OCI-LY3 (cell line): ENCODE results near the gene PKP3.

Experiments
- H2AFZ ChIP-seq: fragments of 200-600, 300-600 bp; shearing (Covaris generic); 2 replicates; pipeline ENCODE4 v1.6.0; 2014; ENCODE audit warnings: antibody characterized with exemption, low read depth, low read length
- H3K27ac ChIP-seq: fragments of 200-600, 300-600 bp; sonication (generic); 2 replicates; pipeline ENCODE4 v1.5.1; 2014; ENCODE audit warnings: mild to moderate bottlenecking, low read length, moderate library complexity, mixed read lengths
- H3K27me3 ChIP-seq: fragments of 200-600, 300-600 bp; sonication (generic); 2 replicates; pipeline ENCODE4 v1.6.1; 2014; ENCODE audit warnings: low read depth, low read length, mixed read lengths
- H3K36me3 ChIP-seq: fragments of 200-600, 300-600 bp; sonication (generic); replicated peaks from 2 replicates; pipeline ENCODE3; 2014; ENCODE audit warnings: low read depth, low read length, mixed read lengths
- H3K4me1 ChIP-seq: fragments of 300-600, 200-600 bp; sonication (generic); 2 replicates; pipeline ENCODE4 v1.6.1; 2014; ENCODE audit warnings: low read length, mixed read lengths
- H3K4me2 ChIP-seq: fragments of 200-600, 300-600 bp; sonication (generic); 2 replicates; pipeline ENCODE4 v1.6.1; 2014; ENCODE audit warnings: low read length, mixed read lengths
- H3K4me3 ChIP-seq: fragments of 300-600, 200-600 bp; sonication (generic); 2 replicates; pipeline ENCODE4 v1.5.1; 2014; ENCODE audit warnings: antibody characterized with exemption, mild to moderate bottlenecking, low read length, moderate library complexity
- H3K79me2 ChIP-seq: fragments of 300-600, 200-600 bp; shearing (Covaris generic); 2 replicates; pipeline ENCODE4 v1.6.1; 2014; ENCODE audit warnings: mild to moderate bottlenecking, low read length, mixed read lengths
- H3K9ac ChIP-seq: fragments of 300-600, 200-600 bp; shearing (Covaris generic); 2 replicates; pipeline ENCODE4 v1.6.0; 2014; ENCODE audit warnings: mild to moderate bottlenecking, low read length, moderate library complexity
- H3K9me3 ChIP-seq: fragments of 200-600, 300-600 bp; shearing (Covaris generic); 2 replicates; pipeline ENCODE4 v1.6.1; 2014; ENCODE audit warnings: low read length, mixed read lengths; ENCODE audit not compliant: insufficient read depth
- H4K20me1 ChIP-seq: fragments of 200-600, 300-600 bp; sonication (generic); 2 replicates; pipeline ENCODE4 v1.6.1; 2016; ENCODE audit warnings: low read length, mixed read lengths; ENCODE audit not compliant: insufficient read depth
- EZH2phosphoT487 ChIP-seq: fragments of 200-600 bp; shearing (Covaris generic); IDR thresholded peaks from 2 replicates; pipeline ENCODE4 v1.6.1; 2018; ENCODE audit warnings: antibody characterized with exemption, mixed run types, low read depth
- TF ChIP-seq, protein P1 (sequence below): fragments of 200-600, 300-600 bp; sonication (generic); IDR thresholded peaks from 2 replicates; pipeline ENCODE4 v1.5.1; 2014; ENCODE audit warnings: antibody characterized with exemption, low read length, low read depth

PKP3 gene

DNA sequence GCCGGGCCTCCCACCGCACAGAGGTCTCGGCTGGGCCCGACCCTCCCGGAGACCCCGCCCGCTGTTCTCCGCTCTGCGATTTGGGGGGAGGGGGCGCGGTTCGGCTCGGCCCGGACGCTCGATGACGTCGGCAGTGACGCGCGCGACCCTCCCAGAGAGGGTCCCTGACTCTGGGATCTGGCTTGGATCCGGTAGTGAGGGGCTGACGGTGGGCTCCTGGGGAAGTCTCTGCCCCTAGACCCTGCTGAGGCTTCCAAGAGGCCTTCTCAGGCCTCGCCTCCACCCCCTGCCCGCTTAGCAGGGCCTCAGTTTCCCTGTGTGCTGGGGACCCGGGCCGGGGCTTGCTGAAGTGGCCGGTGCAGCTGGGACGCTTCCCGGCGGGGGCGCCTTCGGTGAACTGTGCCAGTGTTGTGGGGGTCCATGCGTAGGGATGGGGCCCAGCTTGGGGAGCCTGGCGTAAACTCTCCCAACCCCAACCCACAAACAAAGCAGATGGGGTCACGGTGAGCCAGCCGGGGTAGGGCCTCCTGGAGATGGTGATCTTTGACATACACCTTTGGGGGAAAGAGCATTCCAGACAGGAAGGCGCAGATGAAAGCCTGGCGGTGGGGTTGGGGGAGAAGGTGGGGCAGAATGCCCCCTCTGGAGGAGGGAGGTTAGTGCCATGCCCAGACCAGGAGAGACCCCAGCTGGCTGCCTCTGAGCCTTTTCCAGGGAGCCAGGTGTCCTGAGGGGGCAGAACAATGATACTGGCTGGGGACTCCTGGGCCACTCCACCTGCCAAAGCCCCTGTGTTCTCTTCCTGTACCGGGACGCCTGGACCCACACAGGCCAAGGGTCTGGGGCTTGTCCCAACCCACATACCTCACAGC lies 23.7 kb upstream of the PKP3 start:
- Histone ChIP-seq H3K4me1 (no peaks in the 10 kb centered on the region), H3K4me2 (no peak overlapping the region), H3K4me3 (no peak overlapping the region), H3K36me3 (no peaks in the 10 kb centered on the region), H3K27me3 (no peaks in the 10 kb centered on the region), H4K20me1 (no peaks in the 10 kb centered on the region), H3K79me2 (no peaks in the 10 kb centered on the region), H3K27ac (no peak overlapping the region), H3K9ac (no peak overlapping the region), H2AFZ (no peak overlapping the region), H3K9me3 (no peaks in the 10 kb centered on the region)
- TF ChIP-seq EZH2phosphoT487, result no peak
- TF ChIP-seq, protein P1, sequence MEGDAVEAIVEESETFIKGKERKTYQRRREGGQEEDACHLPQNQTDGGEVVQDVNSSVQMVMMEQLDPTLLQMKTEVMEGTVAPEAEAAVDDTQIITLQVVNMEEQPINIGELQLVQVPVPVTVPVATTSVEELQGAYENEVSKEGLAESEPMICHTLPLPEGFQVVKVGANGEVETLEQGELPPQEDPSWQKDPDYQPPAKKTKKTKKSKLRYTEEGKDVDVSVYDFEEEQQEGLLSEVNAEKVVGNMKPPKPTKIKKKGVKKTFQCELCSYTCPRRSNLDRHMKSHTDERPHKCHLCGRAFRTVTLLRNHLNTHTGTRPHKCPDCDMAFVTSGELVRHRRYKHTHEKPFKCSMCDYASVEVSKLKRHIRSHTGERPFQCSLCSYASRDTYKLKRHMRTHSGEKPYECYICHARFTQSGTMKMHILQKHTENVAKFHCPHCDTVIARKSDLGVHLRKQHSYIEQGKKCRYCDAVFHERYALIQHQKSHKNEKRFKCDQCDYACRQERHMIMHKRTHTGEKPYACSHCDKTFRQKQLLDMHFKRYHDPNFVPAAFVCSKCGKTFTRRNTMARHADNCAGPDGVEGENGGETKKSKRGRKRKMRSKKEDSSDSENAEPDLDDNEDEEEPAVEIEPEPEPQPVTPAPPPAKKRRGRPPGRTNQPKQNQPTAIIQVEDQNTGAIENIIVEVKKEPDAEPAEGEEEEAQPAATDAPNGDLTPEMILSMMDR, result no peak

DNA sequence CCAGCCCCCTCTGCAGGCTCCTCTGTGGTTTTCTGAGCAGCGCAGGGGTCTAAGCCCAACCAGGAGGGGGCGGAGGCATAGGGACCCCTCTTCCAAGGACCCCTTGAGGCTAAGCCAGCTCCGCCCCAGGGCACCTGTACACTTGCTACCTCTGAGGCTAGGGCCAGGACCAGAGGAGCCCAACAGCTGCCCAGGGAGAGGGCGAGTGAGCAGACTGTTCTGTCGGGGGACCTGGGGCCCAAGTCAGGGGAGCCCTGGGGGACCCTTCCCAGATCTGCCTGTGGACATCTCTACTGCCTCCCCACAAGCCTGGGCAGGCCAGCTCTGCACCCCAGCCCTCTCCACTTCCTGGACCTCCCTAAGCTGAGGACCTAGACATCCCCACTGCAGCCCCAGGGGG lies 23.0 kb upstream of the PKP3 start:
- Histone ChIP-seq H3K27ac (no peak overlapping the region), H3K36me3 (no peaks in the 10 kb centered on the region), H3K27me3 (no peaks in the 10 kb centered on the region), H3K79me2 (no peaks in the 10 kb centered on the region), H3K4me2 (no peak overlapping the region), H4K20me1 (no peaks in the 10 kb centered on the region), H3K4me1 (no peaks in the 10 kb centered on the region), H3K9me3 (no peaks in the 10 kb centered on the region), H3K9ac (no peak overlapping the region), H2AFZ (no peak overlapping the region), H3K4me3 (no peak overlapping the region)
- TF ChIP-seq, protein P1, result no peak
- TF ChIP-seq EZH2phosphoT487, result no peak

DNA sequence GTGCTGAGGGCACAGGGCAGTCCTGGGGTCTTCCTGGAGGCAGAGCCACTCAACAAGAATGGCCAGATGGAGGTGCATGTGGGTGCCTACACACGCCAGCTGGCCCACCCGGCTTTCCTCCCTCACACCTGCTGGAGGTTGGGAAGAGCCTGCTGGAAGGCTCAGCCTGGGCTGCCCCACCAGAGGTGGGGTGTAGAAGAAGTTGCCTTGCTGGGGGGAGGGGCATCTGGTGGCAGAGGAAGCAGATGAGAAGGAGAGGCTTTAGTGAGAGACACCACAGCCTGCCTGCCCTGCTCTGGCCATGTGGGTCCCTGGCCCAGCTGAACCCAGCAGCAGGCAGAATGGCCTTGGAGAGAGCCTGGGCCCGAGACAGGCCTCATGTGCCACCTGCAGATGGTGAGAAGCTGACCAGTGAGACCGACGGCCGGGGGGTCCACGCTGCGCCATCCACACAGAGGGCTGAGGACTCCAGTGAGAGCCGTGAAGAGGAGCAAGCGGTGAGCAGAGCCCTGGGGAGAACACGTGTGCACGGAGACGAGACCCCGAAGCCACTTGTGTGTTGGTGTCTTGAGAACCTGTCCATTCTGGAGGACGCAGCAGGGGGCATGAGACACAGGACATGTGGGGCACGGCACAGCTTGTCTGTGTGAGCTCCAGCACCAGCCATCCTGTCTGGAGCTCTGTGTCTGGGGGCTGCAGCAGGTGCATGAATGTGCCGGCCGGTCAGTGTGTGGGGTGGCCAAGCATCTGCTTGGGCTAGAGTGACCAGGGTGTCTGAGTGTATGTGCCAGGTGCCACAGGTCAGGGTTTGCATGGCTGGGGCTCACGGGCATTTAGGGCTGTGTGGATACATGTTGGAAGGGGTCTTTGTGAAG lies 22.1 kb upstream of the PKP3 start:
- H3K4me3 ChIP-seq, result no peak overlapping the region
- no peak overlapping the region for H3K4me2 ChIP-seq
- no peak overlapping the region for H3K27ac ChIP-seq
- H3K4me1 ChIP-seq, result no peaks in the 10 kb centered on the region
- no peaks in the 10 kb centered on the region for H3K9me3 ChIP-seq
- H3K79me2 ChIP-seq, result no peaks in the 10 kb centered on the region
- no peak overlapping the region for H3K9ac ChIP-seq
- no peak overlapping the region for H2AFZ ChIP-seq
- no peaks in the 10 kb centered on the region for H4K20me1 ChIP-seq
- TF ChIP-seq, protein P1, result no peak
- no peak for TF ChIP-seq EZH2phosphoT487
- no peaks in the 10 kb centered on the region for H3K27me3 ChIP-seq
- H3K36me3 ChIP-seq, result no peaks in the 10 kb centered on the region
